KG1 (cell line): ENCODE results near the gene FAM81B.

Experiments
- DNase-seq: peaks from one replicate; lab custom pipeline; 2025; lab: John Stamatoyannopoulos, UW

Gene FAM81B

DNA sequence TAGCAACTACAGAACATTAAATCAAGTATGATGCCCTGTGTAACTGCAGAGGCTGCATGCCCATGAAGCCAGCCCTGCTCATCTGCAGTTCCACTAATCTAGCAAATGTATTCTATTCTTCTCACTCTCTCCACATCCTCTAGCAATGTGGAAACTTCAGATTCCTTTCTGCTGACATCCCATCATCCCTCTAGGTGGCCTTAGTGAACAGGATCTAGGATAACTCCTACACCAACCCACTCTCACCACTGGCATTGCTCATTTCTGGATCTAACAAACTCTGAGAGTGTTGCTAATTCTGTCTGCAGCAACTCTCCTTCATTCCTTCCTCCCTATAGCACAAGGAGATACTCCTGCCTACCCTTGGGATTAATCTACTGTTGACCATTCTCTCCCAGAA is 80.8 kb downstream of the FAM81B start:
- DNase-seq, result no peak

DNA sequence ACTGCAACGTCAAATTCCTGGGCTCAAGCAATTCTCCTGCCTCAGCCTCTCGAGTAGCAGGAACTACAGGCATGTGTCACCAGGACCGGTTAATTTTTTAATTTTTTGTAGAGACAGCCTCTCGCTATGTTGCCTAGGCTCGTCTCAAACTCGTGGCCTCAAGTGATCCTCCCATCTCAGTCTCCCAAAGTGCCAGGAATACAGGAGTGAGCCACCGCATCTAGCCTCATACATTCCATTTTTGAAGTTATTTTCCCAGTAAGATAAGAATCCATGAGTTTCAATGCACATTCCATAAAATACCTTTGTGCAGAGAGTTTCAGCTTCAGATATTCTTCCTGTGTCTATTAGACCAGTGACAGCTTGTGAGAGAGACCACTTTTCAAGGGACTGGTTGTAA is 93.3 kb downstream of the FAM81B start:
- DNase-seq, result no peak

DNA sequence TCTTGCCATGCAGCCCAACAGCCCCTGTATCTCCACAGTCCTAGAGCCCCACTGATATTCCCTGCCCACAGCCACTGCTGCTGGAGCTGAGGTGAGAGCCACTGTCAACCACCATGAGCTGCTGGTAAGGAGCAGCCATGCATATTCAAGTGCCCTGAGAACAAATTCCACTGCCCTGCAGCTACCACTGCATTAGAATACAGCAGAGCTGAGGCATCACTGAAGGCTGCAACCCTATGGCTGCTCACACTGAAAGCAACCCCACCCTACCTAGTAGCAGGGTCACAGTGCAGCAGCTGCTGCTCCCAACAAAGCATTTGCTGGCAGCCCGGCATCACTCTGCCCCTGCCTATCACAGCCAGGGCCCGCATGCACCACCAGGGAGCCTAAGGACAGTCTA is 95.0 kb downstream of the FAM81B start:
- DNase-seq, result no peak

DNA sequence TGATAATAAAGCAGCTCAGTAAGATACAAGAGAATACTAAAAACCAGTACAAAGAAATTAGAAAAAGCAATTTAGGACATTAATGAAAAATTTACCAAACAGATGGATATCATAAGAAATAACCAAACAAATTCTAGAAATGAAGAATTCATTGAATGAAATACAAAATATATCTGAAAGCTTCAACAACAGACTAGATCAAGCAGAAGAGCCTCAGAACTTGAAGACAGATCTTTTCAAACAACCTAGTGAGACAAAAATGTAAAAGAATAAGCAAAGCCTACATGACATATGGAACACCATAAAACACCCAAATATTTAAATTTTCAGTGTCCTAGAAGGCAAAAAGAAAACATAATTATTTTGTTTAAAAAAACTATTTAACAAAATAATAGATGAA is 96.7 kb downstream of the FAM81B start:
- DNase-seq, result no peak
